HG03139 (cell line): ENCODE results near the gene LIPI.
"Not testable (repeated sequence)": the region's sequence is repeated elsewhere in the genome, so short reads cannot be mapped to it uniquely, and the experiment has no call there.

Experiments
- ATAC-seq: cut with Tn5 transposase; IDR thresholded peaks from one replicate; pipeline ENCODE4 v1.9.1; 2021; ENCODE audit not compliant: unreplicated experiment

Gene LIPI

DNA sequence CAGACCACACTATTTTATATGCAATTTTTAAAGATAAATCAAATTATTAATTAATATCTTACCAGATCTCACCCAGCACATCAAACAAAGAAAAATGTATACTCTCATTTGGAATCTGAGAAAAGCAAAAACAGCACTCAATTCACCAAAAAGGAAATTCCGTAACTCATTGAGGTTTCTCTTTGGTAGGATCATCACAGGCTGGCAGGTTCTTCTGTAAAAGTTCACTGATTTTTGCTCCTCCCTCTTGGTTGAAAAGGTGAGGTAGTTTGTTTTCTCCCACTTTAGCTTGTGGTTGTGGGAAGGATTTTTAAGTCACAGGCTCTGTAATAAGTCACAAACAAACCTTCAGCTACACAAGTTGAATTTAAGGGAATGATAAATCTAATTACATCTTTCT, at the start of gene LIPI:
Gene LIPI, minus strand, starts transcription at position 218 of the 400 bp plus-strand sequence. Its CDS starts 110 bp downstream, at position 108.
- ATAC-seq = no peak

DNA sequence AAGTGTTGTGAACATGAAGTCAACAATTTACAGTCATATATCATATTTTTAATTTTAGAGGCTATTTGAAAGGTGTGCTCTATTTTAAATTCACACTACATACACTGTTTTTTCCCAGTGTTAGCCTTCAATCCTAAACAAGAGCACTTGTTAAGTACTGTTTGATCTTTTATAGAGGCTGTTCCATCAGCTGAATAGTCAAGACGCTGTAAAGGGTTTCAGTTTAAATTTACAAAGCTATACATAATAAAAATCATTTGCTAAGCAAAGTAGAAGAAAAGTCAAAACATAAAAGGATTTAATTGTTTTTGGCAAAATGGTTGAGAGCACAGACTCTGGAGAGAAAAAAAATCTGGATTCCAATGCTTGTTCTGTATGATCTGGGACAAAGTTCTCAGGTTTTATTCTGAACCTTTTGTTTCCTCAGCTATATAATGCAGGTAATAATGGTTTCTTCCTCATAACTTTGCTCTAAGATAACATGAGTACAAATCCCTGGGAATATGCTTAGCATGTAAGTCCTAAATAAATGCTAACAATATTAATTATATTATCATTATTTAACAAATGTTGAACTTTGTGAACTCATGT, 49.5 kb upstream of the LIPI start:
- no peak for ATAC-seq

DNA sequence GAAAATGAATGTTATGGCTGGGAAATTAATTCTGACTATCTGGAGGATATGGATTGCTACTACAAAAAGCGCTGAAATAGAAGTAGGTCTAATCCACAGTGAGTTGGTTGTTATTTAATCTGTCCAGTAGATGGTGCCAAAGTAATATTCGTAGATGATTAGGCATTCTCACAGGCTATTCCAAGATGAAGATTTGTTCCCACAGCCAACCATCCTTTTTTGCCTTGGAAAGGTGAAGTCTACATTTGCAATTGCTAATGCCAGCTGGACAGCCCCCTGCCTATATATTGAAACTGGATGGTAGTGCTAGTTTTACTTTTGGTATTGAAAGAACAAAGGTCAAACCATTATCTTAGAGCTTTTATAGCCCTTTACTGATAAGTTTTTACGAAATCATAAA, 49.0 kb upstream of the LIPI start:
- no peak for ATAC-seq

DNA sequence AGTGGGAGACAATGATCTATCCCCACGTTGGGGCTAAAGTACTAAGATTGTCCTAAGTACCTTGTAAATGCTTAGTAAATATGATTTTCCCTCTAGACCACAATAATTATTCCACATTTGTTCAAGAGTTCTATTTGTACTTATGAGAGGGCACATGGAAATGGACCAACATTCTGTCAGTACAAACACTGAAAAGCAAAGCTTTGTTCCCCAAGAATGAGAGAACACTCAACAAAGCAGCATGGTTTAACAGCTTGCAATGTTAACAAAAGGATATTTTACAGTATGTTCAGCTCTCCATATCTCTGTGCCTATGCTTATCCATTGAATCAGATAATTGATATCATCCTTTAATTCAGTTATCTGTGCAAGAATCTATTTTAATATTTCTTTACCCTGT, 40.6 kb upstream of the LIPI start:
- ATAC-seq = no peak

DNA sequence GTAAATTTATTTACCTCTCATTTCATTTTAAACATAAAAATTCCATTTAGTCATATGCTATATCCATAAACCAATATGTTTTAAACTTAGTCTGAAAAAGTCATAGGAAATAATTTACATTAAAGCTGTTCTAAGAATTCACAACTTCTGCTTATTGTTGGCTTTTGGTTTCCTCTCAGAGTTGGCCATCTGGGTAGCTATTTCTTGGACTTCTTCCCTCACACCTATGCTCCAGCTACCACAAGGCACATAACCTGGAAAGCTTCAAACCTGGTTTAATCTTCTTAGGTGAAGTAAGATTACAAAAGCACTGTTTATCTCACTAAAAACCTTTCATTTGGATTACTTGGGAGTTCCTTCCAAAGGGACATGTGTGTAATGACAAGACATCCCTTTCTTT, 35.0 kb upstream of the LIPI start:
- no peak for ATAC-seq

DNA sequence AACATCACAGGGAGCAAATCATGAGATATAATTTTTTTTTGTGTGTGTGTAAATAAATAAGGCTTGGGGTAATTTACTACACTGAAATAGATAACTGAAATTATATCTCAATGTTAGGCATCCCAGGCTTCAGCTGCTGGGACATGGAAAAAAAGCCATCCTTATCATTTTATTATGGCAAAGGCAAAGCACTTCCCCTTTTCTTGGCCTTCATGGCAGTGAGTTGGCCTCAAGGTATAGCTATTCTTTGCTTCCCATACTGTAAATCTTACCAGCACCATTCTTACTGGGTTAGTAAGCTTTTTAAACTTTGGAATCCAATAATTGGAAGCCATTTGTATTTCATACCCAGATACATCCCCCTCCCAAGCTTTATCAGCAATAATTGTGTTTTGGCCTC, 34.2 kb upstream of the LIPI start:
- ATAC-seq = no peak

DNA sequence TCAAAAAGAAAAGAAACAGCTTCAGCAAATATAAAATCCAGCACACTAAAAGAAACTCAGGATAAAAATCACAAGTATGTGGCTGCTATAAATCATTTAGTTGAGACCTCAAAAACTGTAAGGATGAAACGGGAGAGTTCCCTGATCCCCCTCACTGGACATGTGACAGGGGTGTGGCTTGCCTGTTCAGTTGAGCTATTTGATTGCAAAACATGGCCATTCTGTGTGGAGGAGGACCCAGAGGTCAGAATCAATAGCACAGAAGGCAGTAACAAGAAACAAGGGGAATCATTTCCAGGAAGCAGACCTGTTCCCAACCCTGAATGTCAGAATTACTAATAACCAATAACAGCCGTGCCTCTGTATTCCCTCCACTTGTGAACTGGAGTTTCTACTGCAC, 33.1 kb upstream of the LIPI start:
- ATAC-seq = no peak

DNA sequence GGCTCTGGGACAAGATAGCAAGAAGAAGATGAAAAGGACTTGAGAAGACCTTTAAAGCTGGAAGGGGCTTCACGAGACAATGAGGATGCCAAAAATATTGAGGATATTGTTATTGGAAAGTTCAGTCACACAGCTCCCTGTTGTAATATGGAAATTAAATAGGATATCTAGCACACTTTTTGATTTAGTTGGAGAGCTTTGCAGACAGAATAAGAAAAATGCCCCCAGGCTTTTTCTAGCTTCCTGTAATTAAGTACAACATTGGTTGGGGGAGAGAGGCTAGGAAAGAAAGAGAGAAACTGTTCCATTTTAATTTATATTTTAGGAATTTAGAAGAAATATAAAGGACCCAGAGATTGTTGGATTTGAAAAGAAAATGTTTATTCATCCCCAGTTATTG, 32.7 kb upstream of the LIPI start:
- ATAC-seq = no peak

DNA sequence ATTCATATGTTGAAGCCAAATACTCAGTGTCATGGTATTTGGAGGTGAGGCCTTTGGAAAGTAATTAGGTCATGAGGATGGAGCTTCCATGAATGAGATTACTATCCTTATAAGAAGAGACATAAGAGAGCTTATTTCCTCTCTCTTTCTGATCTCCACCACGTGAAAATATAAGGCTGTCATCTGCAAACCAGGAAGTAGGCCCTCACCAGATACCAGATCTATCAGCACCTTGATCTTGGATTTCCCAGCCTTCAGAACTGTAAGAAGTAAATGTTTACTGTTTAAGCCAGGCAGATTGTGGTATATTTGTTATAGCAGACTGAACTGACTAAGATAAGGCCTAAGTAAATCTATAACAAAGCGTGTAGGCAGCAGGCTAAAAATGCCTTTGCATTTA, 30.5 kb upstream of the LIPI start:
- ATAC-seq = no peak

DNA sequence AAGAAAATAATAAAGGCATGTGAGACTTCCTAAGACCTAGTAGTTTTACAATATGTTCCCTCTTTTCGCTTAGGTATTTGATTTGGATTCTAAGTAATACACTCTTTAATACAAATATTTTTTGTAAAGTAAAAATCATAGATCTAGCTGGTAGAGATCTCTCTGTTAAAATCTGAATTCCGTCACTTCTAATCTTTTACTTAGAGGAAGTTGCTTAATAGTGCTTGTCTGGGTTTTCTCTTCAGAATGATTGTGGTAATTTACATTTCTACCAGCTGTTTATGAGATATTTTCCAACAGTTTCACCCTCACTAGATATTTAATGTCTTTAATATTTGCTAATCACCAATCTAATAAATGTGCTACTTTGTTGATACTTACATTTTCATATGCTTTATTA, 28.5 kb upstream of the LIPI start:
- ATAC-seq = no peak

DNA sequence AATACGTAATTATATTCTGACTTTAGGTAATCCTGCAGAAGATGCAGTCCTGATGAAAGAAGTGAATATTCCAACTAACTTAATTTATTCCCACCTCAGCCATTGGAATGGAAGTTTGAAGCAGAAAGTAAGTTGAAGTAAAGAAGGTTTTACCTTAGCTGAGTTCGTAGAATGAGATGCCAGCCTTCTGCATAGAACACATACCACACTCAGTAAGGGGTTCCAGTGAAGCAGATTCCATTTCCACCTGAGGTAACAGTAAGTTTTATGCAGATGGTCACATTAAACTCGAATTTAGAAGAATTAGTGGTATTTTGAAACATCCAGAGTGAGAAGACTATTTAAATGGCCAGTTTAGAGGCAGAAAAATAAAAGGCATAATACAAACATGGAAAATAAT, 25.4 kb upstream of the LIPI start:
- no peak for ATAC-seq

DNA sequence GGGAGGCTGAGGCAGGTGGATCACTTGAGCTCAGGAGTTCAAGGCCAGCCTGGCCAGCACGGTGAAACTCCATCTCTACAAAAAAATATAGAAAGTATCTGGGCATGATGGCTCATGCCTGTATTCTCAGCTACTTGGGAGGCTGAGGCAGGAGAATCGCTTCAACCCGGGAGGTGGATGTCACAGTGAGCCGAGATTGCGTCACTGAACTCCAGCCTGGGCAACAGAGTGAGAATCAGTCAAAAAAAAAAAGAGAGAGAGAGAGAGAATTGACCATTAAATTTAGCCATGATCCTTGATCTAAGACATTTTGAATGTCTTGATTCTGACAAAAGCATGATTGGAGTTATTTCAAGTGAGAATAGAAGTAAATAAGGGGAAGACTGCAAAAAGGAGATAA, 24.3 kb upstream of the LIPI start:
- no peak for ATAC-seq

DNA sequence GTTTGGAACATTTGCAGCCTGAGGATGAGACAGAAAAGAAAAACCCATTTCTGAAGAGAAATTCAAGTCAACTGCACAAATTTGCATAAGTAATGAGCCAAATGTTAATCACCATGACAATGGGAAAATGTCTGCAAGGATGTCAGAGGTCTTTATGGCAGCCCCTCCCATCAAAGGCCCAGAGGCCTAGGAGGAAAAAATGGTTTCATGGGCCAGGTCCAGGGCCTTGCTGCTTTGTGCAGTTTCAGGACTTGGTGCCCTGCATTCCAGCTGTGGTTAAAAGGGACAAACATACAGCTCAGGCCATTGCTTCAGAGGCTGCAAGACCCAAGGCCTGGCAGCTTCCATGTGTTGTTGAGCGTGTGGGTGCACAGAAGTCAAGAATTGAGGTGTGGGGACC, 18.6 kb upstream of the LIPI start:
- no peak for ATAC-seq

DNA sequence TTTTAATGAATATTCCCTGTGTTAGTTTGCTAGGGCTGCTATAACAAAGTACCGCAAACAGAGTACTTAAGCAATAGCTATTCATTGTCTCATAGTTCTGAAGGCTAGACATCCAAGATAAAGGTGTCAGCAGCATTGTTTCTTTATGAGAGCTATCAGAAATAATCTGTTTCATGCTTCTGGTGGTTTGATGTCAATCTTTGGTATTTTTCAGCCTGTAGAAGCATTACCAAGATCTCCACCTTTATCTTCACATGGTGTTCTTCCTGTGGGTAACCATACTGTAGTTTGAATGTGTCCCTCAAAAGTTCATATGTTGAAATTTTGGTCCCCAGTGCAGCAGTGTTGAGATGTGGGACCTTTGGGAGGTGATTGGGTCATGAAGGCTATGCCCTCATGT, 12.6 kb upstream of the LIPI start:
- no peak for ATAC-seq

DNA sequence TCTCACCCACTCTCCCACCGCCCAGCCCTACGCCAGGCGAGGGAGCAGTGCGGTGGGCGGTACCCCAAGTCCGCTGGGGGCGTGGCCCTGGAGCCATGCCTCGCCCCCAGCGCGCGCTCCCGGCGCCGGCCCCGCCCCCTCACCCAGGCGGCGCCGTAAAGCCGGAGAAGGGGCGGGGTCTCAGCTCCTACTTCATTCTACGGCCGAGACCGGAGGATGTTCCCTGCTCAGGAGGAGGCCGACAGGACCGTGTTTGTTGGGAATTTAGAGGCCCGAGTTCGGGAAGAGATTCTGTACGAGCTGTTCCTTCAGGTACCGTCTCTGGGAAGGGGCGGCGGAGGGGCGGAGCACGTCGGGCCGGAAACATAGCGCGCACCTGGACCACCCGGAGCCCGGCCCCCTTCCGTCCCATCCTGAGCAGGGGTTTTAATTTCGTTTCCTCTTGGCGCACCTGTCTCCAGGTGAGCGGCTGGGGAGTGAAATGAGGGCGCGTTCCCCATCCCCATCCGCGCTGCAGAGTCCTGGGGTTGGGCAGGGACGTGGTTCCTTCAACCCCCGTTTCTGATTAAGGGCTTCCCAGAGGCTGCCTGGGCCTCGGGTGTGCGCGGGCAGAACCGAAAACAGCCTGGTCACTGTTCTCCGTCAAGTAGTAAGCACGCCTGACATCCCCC, 5.4 kb upstream of the LIPI start, which contains the start of gene RBM11:
Gene RBM11, plus strand, starts transcription at position 187 of the 671 bp plus-strand sequence. Its CDS starts 30 bp downstream, at position 217.
- ATAC-seq = peak; percentile 95

DNA sequence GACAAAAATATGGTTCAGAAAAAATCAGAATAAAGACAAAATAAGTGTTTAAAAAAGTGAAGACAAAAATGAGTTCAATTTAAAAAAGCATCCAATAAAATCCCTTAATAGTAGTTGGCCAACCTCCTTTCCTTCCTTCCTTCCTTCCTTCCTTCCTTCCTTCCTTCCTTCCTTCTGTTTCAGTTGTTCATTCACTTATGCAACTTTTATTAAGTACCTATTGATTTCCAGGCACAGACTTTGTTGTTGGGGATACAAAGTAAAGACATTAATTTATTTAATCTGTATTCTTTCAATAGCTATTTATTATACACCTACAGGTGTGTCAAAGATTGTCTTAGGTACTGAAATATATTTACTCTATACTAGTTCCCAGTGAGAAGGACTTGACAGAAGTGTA, 2.4 kb upstream of the LIPI start:
- ATAC-seq = no peak

DNA sequence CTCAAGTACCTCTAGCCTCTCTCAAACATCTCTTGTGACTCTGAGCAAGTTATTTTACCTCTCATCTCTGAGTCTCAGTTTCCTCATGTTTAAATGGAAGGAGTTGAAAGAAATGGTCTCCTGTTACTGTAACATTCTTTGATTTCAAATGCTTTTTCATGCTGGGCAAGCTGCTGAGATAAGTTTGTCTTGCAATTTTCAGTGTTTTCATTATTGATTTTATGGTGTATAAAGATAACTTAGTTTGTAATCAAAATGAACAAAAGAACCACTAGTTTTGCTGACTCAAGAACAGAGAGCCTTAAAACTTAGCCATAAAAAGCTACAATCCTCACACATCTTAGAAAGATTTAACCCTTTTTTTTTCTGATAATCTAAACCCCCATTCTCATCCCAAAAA, 4.5 kb downstream of the LIPI start:
- no peak for ATAC-seq

DNA sequence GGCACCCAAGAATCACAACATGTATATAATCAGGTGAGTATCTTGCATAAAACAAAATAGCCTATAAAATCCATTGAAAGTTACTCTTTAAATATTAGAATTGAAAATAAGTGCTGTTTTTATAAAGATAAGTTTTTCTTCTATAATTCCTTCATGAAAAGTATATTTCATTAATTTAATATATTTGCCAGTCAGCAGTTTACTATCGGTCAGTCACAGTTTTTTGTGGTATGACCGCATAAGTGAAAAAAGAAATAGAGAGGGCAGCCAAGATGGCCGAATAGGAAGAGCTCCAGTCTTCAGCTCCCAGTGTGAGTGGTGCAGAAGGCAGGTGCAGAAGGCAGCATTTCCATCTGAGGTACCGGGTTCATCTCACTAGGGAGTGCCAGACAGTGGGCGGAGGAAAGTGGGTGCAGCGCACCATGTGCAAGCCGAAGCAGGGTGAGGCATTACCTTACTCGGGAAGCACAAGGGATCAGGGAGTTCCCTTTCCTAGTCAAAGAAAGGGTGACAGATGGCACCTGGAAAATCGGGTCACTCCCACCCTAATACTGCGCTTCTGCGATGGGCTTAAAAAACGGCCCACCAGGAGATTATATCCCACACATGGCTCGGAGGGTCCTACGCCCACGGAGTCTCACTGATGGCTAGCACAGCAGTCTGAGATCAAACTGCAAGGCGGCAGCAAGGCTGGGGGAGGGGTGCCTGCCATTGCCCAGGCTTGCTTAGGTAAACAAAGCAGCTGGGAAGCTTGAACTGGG, 44.1 kb downstream of the LIPI start:
- ATAC-seq = not testable (repeated sequence)

DNA sequence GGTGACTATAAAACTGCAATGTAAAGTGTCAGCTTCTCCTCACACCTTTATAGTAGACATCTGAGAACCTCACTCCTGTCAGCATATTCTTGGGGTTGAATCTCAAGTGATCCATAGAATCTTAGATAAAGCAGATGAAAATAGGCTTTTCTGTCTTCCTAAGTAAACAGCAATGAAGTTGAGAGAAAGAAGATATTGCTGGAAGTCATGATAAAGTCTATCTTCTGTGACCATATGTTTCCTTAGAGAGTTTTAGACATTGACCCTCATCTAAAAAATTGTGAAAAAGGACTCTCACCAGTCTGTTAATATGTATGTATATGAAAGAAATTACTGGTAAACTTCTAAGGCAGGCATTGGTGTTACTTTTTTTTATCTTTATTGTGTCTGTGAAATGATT, 66.8 kb downstream of the LIPI start:
- no peak for ATAC-seq

DNA sequence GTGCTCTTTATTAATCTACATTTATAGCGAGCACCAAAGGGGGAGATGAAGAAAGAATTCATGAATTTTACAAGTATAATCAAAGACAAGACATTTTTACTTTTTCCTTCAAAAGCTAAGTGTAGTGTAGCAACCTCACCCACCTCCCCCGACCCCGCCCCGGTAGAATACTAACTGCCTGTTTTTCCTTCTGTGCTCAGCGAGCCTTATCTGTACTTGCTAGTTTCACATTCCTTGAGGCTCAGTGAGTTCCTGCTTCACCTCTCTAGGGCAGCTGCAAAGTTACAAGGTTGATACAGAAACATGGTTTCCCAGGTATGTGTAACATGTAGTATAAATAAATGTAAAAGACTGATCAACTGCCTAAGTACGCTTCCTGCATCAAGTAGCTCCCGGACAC, 86.5 kb downstream of the LIPI start:
- ATAC-seq = no peak

DNA sequence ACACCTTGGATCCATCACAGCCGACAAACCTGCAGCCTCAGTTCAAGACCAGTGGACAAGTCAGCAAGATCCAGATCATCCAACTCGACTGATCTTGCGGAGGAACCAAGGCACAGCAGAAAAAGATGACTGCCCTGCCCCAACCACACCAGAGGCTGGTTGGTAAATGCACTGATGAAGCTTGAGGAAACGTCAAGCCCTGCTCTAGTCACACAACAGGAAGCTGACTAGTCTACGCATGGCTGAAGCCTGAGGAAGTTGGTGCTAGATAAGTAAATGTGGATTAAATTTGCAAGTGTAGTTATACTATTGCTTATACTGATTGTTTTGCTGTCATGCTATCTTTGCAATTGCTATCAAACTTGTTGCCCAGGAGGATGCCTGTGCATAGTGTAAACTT, 89.0 kb downstream of the LIPI start:
- ATAC-seq = no peak

DNA sequence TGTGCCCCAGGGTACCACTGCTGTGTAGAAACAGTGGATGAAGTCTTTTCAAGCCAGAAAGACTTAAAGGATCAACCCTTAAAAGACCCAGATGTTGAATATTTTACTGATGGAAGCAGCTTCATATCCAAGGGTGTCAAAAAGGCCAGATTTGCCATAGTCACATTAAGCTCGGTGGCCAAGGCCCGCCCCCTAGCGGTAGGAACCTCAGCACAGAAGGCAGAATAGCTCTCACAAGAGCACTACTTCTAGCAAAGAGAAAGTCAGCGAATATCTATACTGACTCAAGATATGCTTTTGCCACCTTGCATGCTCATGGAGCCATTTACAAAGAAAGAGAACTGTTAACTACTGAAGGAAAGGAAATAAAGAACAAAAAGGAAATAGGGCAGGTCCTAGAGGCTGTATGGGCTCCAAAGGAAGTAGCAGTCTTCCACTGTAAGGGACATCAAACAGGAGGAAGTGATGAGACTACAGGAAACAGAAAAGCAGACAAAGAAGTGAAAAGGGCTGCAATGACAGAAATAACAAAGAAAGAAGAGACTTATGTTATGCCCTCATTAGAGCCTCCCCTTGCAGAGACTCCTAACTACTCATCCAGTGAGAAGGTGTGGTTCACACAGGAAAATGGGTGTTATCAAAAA, 90.5 kb downstream of the LIPI start:
- ATAC-seq = no peak
